Caco-2 (cell line): ENCODE data around the gene AVEN. TPM values are rescaled to one million over a fixed set of nuclear protein-coding genes. Genes with fewer than 3 reads are reported as not detected.

ENCODE experiments used
- BruUV-seq: library from RNA; stranded (reverse); fragments of 400-500 nt; replicated peaks from 2 replicates; lab custom pipeline; 2021; lab: Mats Ljungman, UMichigan
- CTCF ChIA-PET: fragments of 300-600 bp; sonication (Branson Sonifier 250); formaldehyde crosslinking; loops from one replicate; lab custom pipeline; 2022; ENCODE audit warnings: antibody characterized with exemption; lab: Charles Lee
- POLR2A ChIA-PET: fragments of 300-600 bp; sonication (Branson Sonifier 250); formaldehyde crosslinking; loops from one replicate; lab custom pipeline; 2022; ENCODE audit warnings: antibody characterized with exemption; lab: Charles Lee
- DNase-seq, 2 experiments: peaks; one replicate each; pipeline versions ENCODE4 v3.0.0 to v3.0.0-alpha.2; 2020 to 2022
- H3K27me3 ChIP-seq: replicated peaks from 2 replicates; pipeline ENCODE4 v1.6.0; 2011; ENCODE audit warnings: low read length; ENCODE audit not compliant: control insufficient read depth, insufficient read depth
- H3K36me3 ChIP-seq: 2 replicates; pipeline ENCODE4 v1.5.1; 2011; ENCODE audit warnings: low read length; ENCODE audit not compliant: control insufficient read depth, insufficient read depth
- H3K4me1 ChIP-seq: fragments of 250-450 bp; sonication (Bioruptor Pico); 2 replicates; pipeline ENCODE4 v1.5.1; 2020; ENCODE audit warnings: mild to moderate bottlenecking
- H3K4me3 ChIP-seq: 2 replicates; pipeline ENCODE4 v1.5.1; 2011; ENCODE audit warnings: low read depth, mild to moderate bottlenecking, control low read depth, low read length
- H3K9me3 ChIP-seq: fragments of 250-450 bp; sonication (Bioruptor Pico); 2 replicates; pipeline ENCODE4 v1.5.1; 2020; ENCODE audit warnings: mild to moderate bottlenecking, moderate library complexity
- H3K27ac Mint-ChIP-seq: one replicate; pipeline ENCODE4 v1.8.0; 2022; ENCODE audit warnings: mixed read lengths; ENCODE audit not compliant: unreplicated experiment
- H3K27me3 Mint-ChIP-seq: one replicate; pipeline ENCODE4 v1.8.0; 2022; ENCODE audit warnings: mixed read lengths; ENCODE audit not compliant: insufficient read depth, unreplicated experiment
- H3K36me3 Mint-ChIP-seq: one replicate; pipeline ENCODE4 v1.8.0; 2022; ENCODE audit warnings: mild to moderate bottlenecking, mixed read lengths; ENCODE audit not compliant: insufficient read depth, unreplicated experiment
- H3K4me1 Mint-ChIP-seq: one replicate; pipeline ENCODE4 v1.8.0; 2022; ENCODE audit warnings: low read depth, mixed read lengths; ENCODE audit not compliant: unreplicated experiment
- H3K4me3 Mint-ChIP-seq: one replicate; pipeline ENCODE4 v1.8.0; 2022; ENCODE audit warnings: mild to moderate bottlenecking, moderate library complexity, mixed read lengths; ENCODE audit not compliant: unreplicated experiment
- H3K9me3 Mint-ChIP-seq: one replicate; pipeline ENCODE4 v1.8.0; 2022; ENCODE audit warnings: mixed read lengths; ENCODE audit not compliant: unreplicated experiment
- CTCF ChIP-seq, 2 experiments: fragments of 200-600 bp in 1 of 2; IDR thresholded peaks; 1 replicate in 1 of 2; 2 replicates in 1 of 2; pipeline versions ENCODE4 v1.5.1 to v1.8.0; 2011 to 2022; ENCODE audit warnings: antibody characterized with exemption in 1 of 2, control low read depth in 1 of 2, inconsistent platforms in 1 of 2, low read depth in 1 of 2, low read length in 1 of 2, mild to moderate bottlenecking in 1 of 2, moderate library complexity in 1 of 2; ENCODE audit not compliant: insufficient read depth in 1 of 2, severe bottlenecking in 1 of 2, unreplicated experiment in 1 of 2
- intact Hi-C: fragments of 100-400 bp; cut with micrococcal nuclease; formaldehyde crosslinking; loops from one replicate; pipeline ENCODE4 v1.10.0; 2022; ENCODE audit not compliant: unreplicated experiment
- total RNA-seq: library from RNA; stranded (reverse); gene quantifications from 2 replicates; pipeline ENCODE4 v1.2.3, GENCODE V29; 2022

The AVEN gene
- total RNA-seq, 1 experiment from 2014 or later: 8.7 TPM

- no peak for TF ChIP-seq CTCF (IDR thresholded peaks at IDR 0.05; ENCODE audit: insufficient read depth in 1 of 2, low read depth in 1 of 2, low read length in 1 of 2, severe bottlenecking in 1 of 2, unreplicated experiment in 1 of 2)
- no peak for DNase-seq
- no peaks in the 10 kb centered on the region for H3K4me1 ChIP-seq
- no peak overlapping the region for H3K4me3 Mint-ChIP-seq
- no peak overlapping the region for H3K4me3 ChIP-seq
- H3K4me1 Mint-ChIP-seq: no peaks in the 10 kb centered on the region
- no peak overlapping the region for H3K27ac Mint-ChIP-seq
- no peaks in the 10 kb centered on the region for H3K27me3 ChIP-seq
- H3K9me3 ChIP-seq: no peaks in the 10 kb centered on the region
- no TSS peak for BruUV-seq
- ChIA-PET POLR2A (interaction anchor here (0.6 kb wide), 1 partner anchor 153 kb away, joined by 5 read pairs; no protein-coding TSS in a partner anchor), CTCF (interaction anchor here (0.6 to 1.0 kb wide), 2 partner anchors 198 to 233 kb away, joined by 3 read pairs; no protein-coding TSS in a partner anchor)
- no peaks in the 10 kb centered on the region for H3K36me3 Mint-ChIP-seq
- no peaks in the 10 kb centered on the region for H3K27me3 Mint-ChIP-seq
- intact Hi-C loops: no loop called here
- no peaks in the 10 kb centered on the region for H3K36me3 ChIP-seq
- no peaks in the 10 kb centered on the region for H3K9me3 Mint-ChIP-seq
Measured at GRCh38 chr15:33956397-33956796, 82.6 kb downstream of the AVEN start.

GRCh38 chr15:33955945-33956344 is 83.1 kb downstream of the AVEN start:
- ChIA-PET POLR2A (interaction anchor here (0.6 kb wide), 1 partner anchor 154 kb away, joined by 5 read pairs; no protein-coding TSS in a partner anchor), CTCF (interaction anchor here (0.6 to 1.0 kb wide), 4 partner anchors 197 to 255 kb away, joined by 3 read pairs; no protein-coding TSS in a partner anchor)
- intact Hi-C loops: no loop called here
- Histone ChIP-seq H3K9me3 (no peaks in the 10 kb centered on the region), H3K4me3 (no peak overlapping the region), H3K4me1 (no peaks in the 10 kb centered on the region), H3K36me3 (no peaks in the 10 kb centered on the region), H3K27me3 (no peaks in the 10 kb centered on the region)
- peak in 1 of 2 experiments; percentile 18 for TF ChIP-seq CTCF (IDR thresholded peaks at IDR 0.05; ENCODE audit: insufficient read depth in 1 of 2, low read depth in 1 of 2, low read length in 1 of 2, severe bottlenecking in 1 of 2, unreplicated experiment in 1 of 2)
- no peak overlapping the region for H3K4me3 Mint-ChIP-seq
- peak; percentile 24 to 42 for DNase-seq
- BruUV-seq: no TSS peak
- H3K36me3 Mint-ChIP-seq: no peaks in the 10 kb centered on the region
- no peaks in the 10 kb centered on the region for H3K4me1 Mint-ChIP-seq
- no peaks in the 10 kb centered on the region for H3K9me3 Mint-ChIP-seq
- no peak overlapping the region for H3K27ac Mint-ChIP-seq
- no peaks in the 10 kb centered on the region for H3K27me3 Mint-ChIP-seq

GRCh38 chr15:33946152-33946551 is 92.9 kb downstream of the AVEN start:
- H3K9me3 ChIP-seq: no peaks in the 10 kb centered on the region
- no peak for TF ChIP-seq CTCF (IDR thresholded peaks at IDR 0.05; ENCODE audit: insufficient read depth in 1 of 2, low read depth in 1 of 2, low read length in 1 of 2, severe bottlenecking in 1 of 2, unreplicated experiment in 1 of 2)
- H3K9me3 Mint-ChIP-seq: no peaks in the 10 kb centered on the region
- intact Hi-C loops: no loop called here
- no peaks in the 10 kb centered on the region for H3K27me3 ChIP-seq
- H3K27ac Mint-ChIP-seq: no peak overlapping the region
- no peak overlapping the region for H3K4me3 Mint-ChIP-seq
- no peaks in the 10 kb centered on the region for H3K36me3 Mint-ChIP-seq
- H3K27me3 Mint-ChIP-seq: no peaks in the 10 kb centered on the region
- CTCF ChIA-PET: no interaction called here
- no peaks in the 10 kb centered on the region for H3K4me1 ChIP-seq
- H3K4me1 Mint-ChIP-seq: no peaks in the 10 kb centered on the region
- BruUV-seq: no TSS peak
- no peak overlapping the region for H3K4me3 ChIP-seq
- H3K36me3 ChIP-seq: no peaks in the 10 kb centered on the region
- POLR2A ChIA-PET: no interaction called here
- no peak for DNase-seq
